GM18951 (cell line): ENCODE measurements around the gene PIP4K2C.
"Not testable (repeated sequence)": the region's sequence is repeated elsewhere in the genome, so short reads cannot be mapped to it uniquely, and the experiment has no call there.

Experiments
- POLR2A ChIP-seq: IDR thresholded peaks from 4 replicates; pipeline ENCODE4 v1.6.1; 2011; ENCODE audit warnings: mild to moderate bottlenecking; ENCODE audit not compliant: insufficient read length, insufficient read depth; ENCODE audit errors: extremely low read depth
- in situ Hi-C: fragments of 300-500 bp; cut with MboI; formaldehyde crosslinking; loops from one replicate; pipeline ENCODE4 v1.12.0; 2022; ENCODE audit warnings: low sequenced_read_pairs, mixed read lengths, inconsistent platforms; ENCODE audit not compliant: unreplicated experiment

PIP4K2C gene

GRCh38 chr12:57550641-57551549 lies 40.1 kb upstream of the PIP4K2C start:
- in situ Hi-C loops: no loop called here

GRCh38 chr12:57551637-57552305 lies 39.2 kb upstream of the PIP4K2C start:
- no peak for TF ChIP-seq POLR2A

More at GRCh38 chr12:57550641-57551549, 40.1 kb upstream of the PIP4K2C start:
- TF ChIP-seq POLR2A: no peak

GRCh38 chr12:57552306-57552651 lies 38.7 kb upstream of the PIP4K2C start:
- in situ Hi-C loops: no loop called here
- no peak for TF ChIP-seq POLR2A

More at GRCh38 chr12:57551637-57552305, 39.2 kb upstream of the PIP4K2C start:
- in situ Hi-C loops: no loop called here

- TF ChIP-seq POLR2A: no peak
- in situ Hi-C loops: no loop called here
Measured at GRCh38 chr12:57552835-57553313, 38.1 kb upstream of the PIP4K2C start.

GRCh38 chr12:57553343-57554202 lies 37.4 kb upstream of the PIP4K2C start:
- TF ChIP-seq POLR2A: no peak
- in situ Hi-C loops: no loop called here

- in situ Hi-C loops: no loop called here
Measured at GRCh38 chr12:57554453-57554852, 36.5 kb upstream of the PIP4K2C start.

GRCh38 chr12:57554897-57555296 lies 36.1 kb upstream of the PIP4K2C start:
- TF ChIP-seq POLR2A: no peak
- in situ Hi-C loops: no loop called here

More at GRCh38 chr12:57554453-57554852, 36.5 kb upstream of the PIP4K2C start:
- TF ChIP-seq POLR2A: no peak

- in situ Hi-C loops: no loop called here
- TF ChIP-seq POLR2A: no peak
Measured at GRCh38 chr12:57558864-57559263, 32.1 kb upstream of the PIP4K2C start.

GRCh38 chr12:57560516-57560915 lies 30.5 kb upstream of the PIP4K2C start:
- no peak for TF ChIP-seq POLR2A
- in situ Hi-C loops: no loop called here

GRCh38 chr12:57561117-57561516 lies 29.9 kb upstream of the PIP4K2C start:
- in situ Hi-C loops: not testable (repeated sequence)

- in situ Hi-C loops: no loop called here
- TF ChIP-seq POLR2A: no peak
Measured at GRCh38 chr12:57563358-57563757, 27.6 kb upstream of the PIP4K2C start.

- TF ChIP-seq POLR2A: no peak
- in situ Hi-C loops: no loop called here
Measured at GRCh38 chr12:57564178-57564740, 26.7 kb upstream of the PIP4K2C start.

- in situ Hi-C loops: no loop called here
- TF ChIP-seq POLR2A: no peak
Measured at GRCh38 chr12:57568838-57569237, 22.2 kb upstream of the PIP4K2C start.
